Measurements from ENCODE around the gene PRR20A.
"Not testable (repeated sequence)": the region's sequence is repeated elsewhere in the genome, so short reads cannot be mapped to it uniquely, and the experiment has no call there.

DNA sequence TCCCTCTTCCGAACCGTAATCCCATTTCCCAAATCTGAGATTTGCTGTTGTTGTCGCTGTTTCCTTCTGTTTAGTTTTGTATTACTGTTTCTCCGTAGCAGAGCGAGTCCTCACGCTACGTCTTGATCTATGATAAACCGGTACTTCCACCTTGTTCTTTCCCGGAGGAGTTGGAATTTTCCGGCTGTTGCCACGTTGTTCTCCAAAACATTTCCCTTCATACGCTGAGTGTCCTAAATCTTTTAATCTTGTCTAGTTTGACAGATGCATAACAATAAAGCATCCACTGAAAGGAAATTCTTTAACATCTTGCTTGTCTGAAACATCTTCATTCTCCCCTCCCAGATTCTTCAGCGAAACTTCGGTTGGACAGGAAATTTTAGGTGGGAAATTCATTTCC lies 7.4 kb downstream of the PRR20A start:
- not testable (repeated sequence) for TF ChIP-seq CTCF (conservative IDR thresholded peaks at IDR 0.05; ENCODE audit: low read depth, low read length); RCOR1 (IDR thresholded peaks at IDR 0.05; ENCODE audit: insufficient replicate concordance, low read length); MAZ (IDR thresholded peaks at IDR 0.05; ENCODE audit: borderline replicate concordance, low read depth, low read length)

Data from IMR-90 (cell line).